OCI-LY1 (cell line): ENCODE data around the gene PAX5.

Experiments
- H2AFZ ChIP-seq: fragments of 200-600 bp; sonication (generic), shearing (Covaris generic); 2 replicates; pipeline ENCODE4 v1.6.0; 2014; ENCODE audit warnings: antibody characterized with exemption, mild to moderate bottlenecking, low read length
- H3F3A ChIP-seq: fragments of 200-600 bp; sonication (generic), shearing (Covaris generic); 2 replicates; pipeline ENCODE4 v1.6.0; 2014; ENCODE audit warnings: mild to moderate bottlenecking, antibody characterized with exemption, low read length, moderate library complexity; ENCODE audit not compliant: insufficient read depth
- H3K27ac ChIP-seq: fragments of 200-600 bp; sonication (generic); 2 replicates; pipeline ENCODE4 v1.5.1; 2014; ENCODE audit warnings: low read length, mixed run types, mild to moderate bottlenecking, low read depth; ENCODE audit not compliant: poor library complexity, severe bottlenecking
- H3K27me3 ChIP-seq: fragments of 200-600 bp; sonication (generic); 2 replicates; pipeline ENCODE4 v1.6.0; 2014; ENCODE audit warnings: antibody characterized with exemption, mild to moderate bottlenecking, low read length, moderate library complexity; ENCODE audit not compliant: insufficient read depth
- H3K36me3 ChIP-seq: fragments of 200-600 bp; sonication (generic); 2 replicates; pipeline ENCODE4 v1.6.1; 2014; ENCODE audit warnings: mild to moderate bottlenecking, antibody characterized with exemption, low read length, moderate library complexity, mixed read lengths; ENCODE audit not compliant: insufficient read depth
- H3K4me1 ChIP-seq: fragments of 200-600 bp; sonication (generic); 2 replicates; pipeline ENCODE4 v1.5.1; 2014; ENCODE audit warnings: mild to moderate bottlenecking, low read length, moderate library complexity; ENCODE audit not compliant: insufficient read depth, severe bottlenecking
- H3K4me2 ChIP-seq: fragments of 200-600 bp; sonication (generic), shearing (Covaris generic); 2 replicates; pipeline ENCODE4 v1.6.1; 2014; ENCODE audit warnings: low read length
- H3K4me3 ChIP-seq: fragments of 200-600 bp; sonication (generic); 2 replicates; pipeline ENCODE4 v1.5.1; 2014; ENCODE audit warnings: low read length, low read depth, mild to moderate bottlenecking, mixed read lengths; ENCODE audit not compliant: poor library complexity, severe bottlenecking
- H3K79me2 ChIP-seq: fragments of 200-600 bp; shearing (Covaris generic); 2 replicates; pipeline ENCODE4 v1.6.1; 2016; ENCODE audit warnings: mixed run types, low read length, mixed read lengths; ENCODE audit not compliant: insufficient read depth
- H3K9ac ChIP-seq: fragments of 200-600 bp; sonication (generic), shearing (Covaris generic); 2 replicates; pipeline ENCODE4 v1.6.1; 2014; ENCODE audit warnings: mild to moderate bottlenecking, low read length, mixed read lengths
- H3K9me2 ChIP-seq: fragments of 200-600 bp; sonication (generic), shearing (Covaris generic); 2 replicates; pipeline ENCODE4 v1.6.1; 2014; ENCODE audit warnings: low read depth, mild to moderate bottlenecking, low read length, mixed read lengths
- H3K9me3 ChIP-seq: fragments of 200-600 bp; shearing (Covaris generic); 2 replicates; pipeline ENCODE4 v1.6.1; 2014; ENCODE audit warnings: low read length, mixed read lengths
- H4K20me1 ChIP-seq: fragments of 200-600 bp; sonication (generic), shearing (Covaris generic); 2 replicates; pipeline ENCODE4 v1.6.0; 2016; ENCODE audit warnings: mild to moderate bottlenecking, low read length; ENCODE audit not compliant: insufficient read depth
- CTCF ChIP-seq: fragments of 200-600 bp; sonication (generic), shearing (Covaris generic); IDR thresholded peaks from 2 replicates; pipeline ENCODE4 v1.5.1; 2017; ENCODE audit warnings: mild to moderate bottlenecking, antibody characterized with exemption, low read length, moderate library complexity, mixed read lengths
- EZH2 ChIP-seq: fragments of 200-600 bp; sonication (generic), shearing (Covaris generic); IDR thresholded peaks from 2 replicates; pipeline ENCODE4 v1.8.0; 2017; ENCODE audit warnings: borderline replicate concordance, mixed run types, mild to moderate bottlenecking, antibody characterized with exemption, low read length, moderate library complexity, mixed read lengths

Gene PAX5

GRCh38 chr9:37036776-37037502 lies 2.9 kb upstream of the PAX5 start:
- Histone ChIP-seq H3K4me3 (peak overlapping the region; percentile 82), H4K20me1 (no peaks in the 10 kb centered on the region), H3K4me1 (peaks cover 75% of the 10 kb centered on the region), H3K4me2 (peak overlapping the region; percentile 88), H3K9me2 (no peaks in the 10 kb centered on the region), H2AFZ (no peak overlapping the region), H3K27ac (peak overlapping the region; percentile 97), H3K9me3 (no peaks in the 10 kb centered on the region), H3K79me2 (peaks cover 26% of the 10 kb centered on the region), H3K36me3 (no peaks in the 10 kb centered on the region), H3K27me3 (no peaks in the 10 kb centered on the region), H3F3A (no peaks in the 10 kb centered on the region), H3K9ac (peak overlapping the region; percentile 94)
- TF ChIP-seq CTCF: no peak
- TF ChIP-seq EZH2: no peak

- Histone ChIP-seq H3K4me3 (peak overlapping the region; percentile 82), H3F3A (no peaks in the 10 kb centered on the region), H2AFZ (no peak overlapping the region), H3K9ac (peak overlapping the region; percentile 94), H3K36me3 (no peaks in the 10 kb centered on the region), H3K9me3 (no peaks in the 10 kb centered on the region), H3K79me2 (peaks cover 32% of the 10 kb centered on the region), H4K20me1 (no peaks in the 10 kb centered on the region), H3K9me2 (no peaks in the 10 kb centered on the region), H3K27ac (peak overlapping the region; percentile 97), H3K4me2 (peak overlapping the region; percentile 88), H3K27me3 (no peaks in the 10 kb centered on the region), H3K4me1 (peaks cover 80% of the 10 kb centered on the region)
- peak; percentile 40; the same call in 1 of the 2 replicates for TF ChIP-seq CTCF
- TF ChIP-seq EZH2: no peak
These were observed 2.3 kb upstream of the PAX5 start for GRCh38 chr9:37036371-37036775.

GRCh38 chr9:37035648-37036370 lies 1.7 kb upstream of the PAX5 start:
- Histone ChIP-seq H2AFZ (no peak overlapping the region), H3K9me3 (no peaks in the 10 kb centered on the region), H3K36me3 (no peaks in the 10 kb centered on the region), H4K20me1 (no peaks in the 10 kb centered on the region), H3K4me2 (peak overlapping the region; percentile 88), H3K27ac (peak overlapping the region; percentile 97), H3K27me3 (no peaks in the 10 kb centered on the region), H3K4me3 (peak overlapping the region; percentile 82), H3K9ac (peak overlapping the region; percentile 94), H3K9me2 (no peaks in the 10 kb centered on the region), H3K79me2 (peaks cover 37% of the 10 kb centered on the region), H3F3A (no peaks in the 10 kb centered on the region), H3K4me1 (peaks cover 81% of the 10 kb centered on the region)
- TF ChIP-seq CTCF (no peak), EZH2 (no peak)
